Thyroid gland (tissue), 4 donors: ENCODE data around the gene TCF3. TPM values are rescaled to one million over a fixed set of nuclear protein-coding genes. Genes with fewer than 3 reads are reported as not detected.

Experiments
- DNase-seq, 2 donors: peaks; one replicate each; pipeline ENCODE4 v3.0.0-alpha.2; 2019
- H3K27ac ChIP-seq, 3 donors: fragments of 200-600 bp; sonication (generic); 1 replicate in 2 of 3; 2 replicates in 1 of 3; pipeline ENCODE4 v1.5.1; 2016 to 2019; ENCODE audit warnings: mild to moderate bottlenecking in 1 of 3, moderate library complexity in 1 of 3
- H3K27me3 ChIP-seq: fragments of 200-600 bp; sonication (generic); one replicate; pipeline ENCODE4 v1.5.1; 2019
- H3K36me3 ChIP-seq, 2 donors: fragments of 200-600 bp; sonication (generic); one replicate each; pipeline ENCODE4 v1.5.1; 2016 to 2019
- H3K4me1 ChIP-seq, 2 donors: fragments of 200-600 bp; sonication (generic); one replicate each; pipeline ENCODE4 v1.5.1; 2017 to 2019
- H3K4me3 ChIP-seq, 3 donors: fragments of 200-600 bp; sonication (generic); replicated peaks in 1 of 3; 1 replicate in 2 of 3; 2 replicates in 1 of 3; pipeline ENCODE4 v1.5.1; 2016; ENCODE audit warnings: mild to moderate bottlenecking in 1 of 3
- H3K9me3 ChIP-seq: fragments of 200-600 bp; sonication (generic); one replicate; pipeline ENCODE4 v1.5.1; 2017
- CTCF ChIP-seq, 6 experiments: fragments of 200-600 bp in 3 of 6; fragments of 450-650 bp in 3 of 6; sonication (generic) in 3 of 6; IDR thresholded peaks; one replicate each; pipeline ENCODE4 v1.5.1; 2016 to 2019; ENCODE audit warnings: antibody characterized with exemption in 6 of 6, mild to moderate bottlenecking in 2 of 6, inconsistent platforms in 1 of 6, moderate library complexity in 1 of 6
- POLR2A ChIP-seq, 2 donors: fragments of 450-650 bp; IDR thresholded peaks; one replicate each; pipeline ENCODE4 v1.6.1; 2017; ENCODE audit warnings: antibody characterized with exemption in 2 of 2, mild to moderate bottlenecking in 2 of 2, moderate library complexity in 1 of 2
- WGBS, 2 donors: methylation state at CpG; one replicate each; pipeline ENCODE4 v1.1.5; 2017; 5-methylcytosine and 5-hydroxymethylcytosine counted together
- intact Hi-C: fragments of 100-400 bp; cut with DNase I; formaldehyde crosslinking; loops from one replicate; pipeline ENCODE4 v1.15.1; 2023
- total RNA-seq, 4 donors: library from RNA; depleted of rRNA; stranded (reverse); fragments of >200 nt; gene quantifications; one replicate each; pipeline ENCODE4 v1.2.3, GENCODE V29; 2016

TCF3 gene
- total RNA-seq, 4 donors from 2014 or later = 28.6 to 70.6 (median 43.8) TPM

- TF ChIP-seq POLR2A (IDR thresholded peaks at IDR 0.05) = no peak
- TF ChIP-seq CTCF (IDR thresholded peaks at IDR 0.05) = no peak
- Histone ChIP-seq H3K4me3 (no peak overlapping the region), H3K36me3 (peaks cover 30 to 49% of the 10 kb centered on the region in 2 donors), H3K4me1 (no peaks in the 10 kb centered on the region), H3K27me3 (no peaks in the 10 kb centered on the region), H3K9me3 (no peaks in the 10 kb centered on the region), H3K27ac (no peak overlapping the region)
- 95 to 97% methylated on average over 20 of the region's 20 CpGs for WGBS, 2 donors
- intact Hi-C loops = no loop called here
- no peak for DNase-seq
These were observed 73.2 kb downstream of the TCF3 start for GRCh38 chr19:1579222-1579621.

DNA sequence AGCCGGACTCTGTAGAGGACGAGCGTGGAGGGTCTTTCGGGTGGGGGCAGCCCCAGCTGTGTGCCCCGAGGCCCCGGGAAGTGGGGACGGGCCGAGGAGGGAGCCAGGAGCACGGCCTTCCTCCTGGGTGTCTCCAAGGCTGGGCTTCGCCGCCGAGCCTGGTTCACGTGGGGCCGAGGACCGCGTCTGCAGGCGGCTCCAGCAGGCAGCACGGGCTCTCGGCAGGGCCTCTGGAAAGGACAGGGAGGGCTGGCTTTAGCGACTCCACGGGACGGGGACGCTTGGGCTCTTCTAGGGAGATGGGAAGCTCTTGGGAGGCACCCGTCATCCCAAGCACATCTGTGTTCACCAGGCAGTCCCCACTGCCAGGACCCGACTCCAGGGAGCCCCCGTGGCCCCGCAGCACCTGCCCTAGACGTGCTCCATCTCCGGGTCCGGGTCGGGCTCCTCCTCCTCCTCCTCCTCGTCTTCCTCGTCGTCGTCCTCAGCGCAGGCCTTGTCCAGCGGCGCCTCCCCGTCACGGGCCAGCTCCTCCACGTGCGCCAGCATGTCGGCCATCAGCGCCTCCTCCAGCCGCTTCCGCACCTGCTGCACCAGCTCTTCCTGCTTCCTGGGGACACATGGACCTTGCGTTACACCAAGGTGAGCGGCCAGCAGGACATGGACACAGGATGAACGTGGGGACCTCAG, 74.3 kb downstream of the TCF3 start:
- Histone ChIP-seq H3K4me3 (no peak overlapping the region), H3K36me3 (peaks cover 28 to 41% of the 10 kb centered on the region in 2 donors), H3K9me3 (no peaks in the 10 kb centered on the region), H3K4me1 (no peaks in the 10 kb centered on the region), H3K27me3 (no peaks in the 10 kb centered on the region), H3K27ac (no peak overlapping the region)
- WGBS, 2 donors = 91 to 94% methylated on average over 41 to 44 of the region's 49 CpGs
- intact Hi-C loops = no loop called here
- TF ChIP-seq POLR2A (IDR thresholded peaks at IDR 0.05) (no peak), CTCF (IDR thresholded peaks at IDR 0.05) (no peak)
- no peak for DNase-seq

- TF ChIP-seq POLR2A (IDR thresholded peaks at IDR 0.05) = no peak
- H3K4me1 ChIP-seq = no peaks in the 10 kb centered on the region
- H3K27me3 ChIP-seq = no peaks in the 10 kb centered on the region
- peaks cover 21 to 33% of the 10 kb centered on the region in 2 donors for H3K36me3 ChIP-seq
- no peak overlapping the region for H3K4me3 ChIP-seq
- intact Hi-C loops = no loop called here
- no peak overlapping the region for H3K27ac ChIP-seq
- H3K9me3 ChIP-seq = no peaks in the 10 kb centered on the region
- WGBS, 2 donors = 82 to 96% methylated on average over 8 to 18 of the region's 41 CpGs
- peak; percentile 37 to 55 for DNase-seq
These were observed 75.1 kb downstream of the TCF3 start for GRCh38 chr19:1577090-1577928.

DNA sequence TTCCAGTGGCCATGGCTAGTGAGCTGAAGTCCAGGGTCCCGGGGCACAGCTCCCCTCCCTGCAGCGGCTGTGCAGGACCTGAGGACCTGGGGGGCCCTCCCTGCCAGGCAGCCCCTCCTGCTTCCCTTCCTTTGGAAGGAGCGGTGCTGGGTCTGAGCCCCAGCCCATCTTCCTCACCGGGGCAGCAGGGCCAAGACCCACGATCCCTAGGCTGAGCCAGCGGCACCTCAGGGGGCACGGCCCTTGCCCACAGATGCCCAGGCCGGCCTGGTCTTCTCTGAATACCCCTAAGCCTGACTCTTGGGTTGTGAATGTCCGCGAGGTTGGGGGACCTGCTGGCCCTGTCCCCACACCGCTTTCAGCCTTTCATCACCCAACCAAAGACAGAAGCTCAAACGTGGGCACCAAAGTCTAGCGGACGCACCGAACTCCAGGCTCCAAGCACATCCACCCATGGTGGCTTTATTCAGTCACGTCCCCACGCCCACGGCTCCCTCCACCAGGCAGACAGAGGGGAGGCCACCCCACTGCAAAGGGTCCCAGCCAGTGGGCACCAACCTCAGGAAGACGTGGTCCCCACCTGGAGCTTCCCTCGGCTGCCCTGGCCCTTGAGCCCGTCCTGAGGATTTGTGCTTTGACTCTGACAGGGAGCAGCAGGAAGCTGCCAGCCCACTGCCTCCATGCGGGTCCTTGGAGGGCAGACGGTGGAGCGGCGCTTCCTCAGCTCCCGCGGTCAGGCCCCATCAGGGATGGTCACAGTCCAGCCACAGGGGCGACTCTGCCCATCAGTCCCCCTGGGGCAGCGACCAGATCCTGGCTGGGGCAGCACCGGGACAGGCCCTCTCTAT, 75.9 kb downstream of the TCF3 start:
- Histone ChIP-seq H3K4me1 (no peaks in the 10 kb centered on the region), H3K27me3 (no peaks in the 10 kb centered on the region), H3K36me3 (peaks cover 15 to 27% of the 10 kb centered on the region in 2 donors), H3K4me3 (no peak overlapping the region), H3K27ac (no peak overlapping the region), H3K9me3 (no peaks in the 10 kb centered on the region)
- intact Hi-C loops = no loop called here
- 90 to 96% methylated on average over 19 to 23 of the region's 30 CpGs for WGBS, 2 donors
- DNase-seq = no peak
- no peak for TF ChIP-seq POLR2A (IDR thresholded peaks at IDR 0.05)
- no peak for TF ChIP-seq CTCF (IDR thresholded peaks at IDR 0.05)
